ENCODE results near the gene SORCS3.

DNA sequence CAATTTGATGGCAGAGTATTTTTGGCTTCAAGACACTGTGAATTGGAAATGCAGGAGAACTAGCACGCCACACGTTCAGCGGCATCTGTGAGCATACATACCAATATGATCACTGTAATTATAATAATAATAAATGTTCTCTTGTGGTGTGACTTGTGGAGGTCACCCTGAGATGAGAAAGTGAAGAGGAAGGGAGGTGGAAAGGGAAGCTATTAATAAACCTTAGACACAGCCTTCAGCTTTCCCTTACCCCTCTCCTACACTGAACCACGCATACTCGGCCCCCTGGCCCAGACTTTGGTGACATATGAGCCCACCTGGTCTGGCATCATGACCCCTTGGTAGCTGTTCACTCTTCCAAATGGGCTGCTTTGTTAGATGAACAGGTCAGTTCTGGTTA is 139.1 kb downstream of the SORCS3 start:
- TF ChIP-seq, protein P1, sequence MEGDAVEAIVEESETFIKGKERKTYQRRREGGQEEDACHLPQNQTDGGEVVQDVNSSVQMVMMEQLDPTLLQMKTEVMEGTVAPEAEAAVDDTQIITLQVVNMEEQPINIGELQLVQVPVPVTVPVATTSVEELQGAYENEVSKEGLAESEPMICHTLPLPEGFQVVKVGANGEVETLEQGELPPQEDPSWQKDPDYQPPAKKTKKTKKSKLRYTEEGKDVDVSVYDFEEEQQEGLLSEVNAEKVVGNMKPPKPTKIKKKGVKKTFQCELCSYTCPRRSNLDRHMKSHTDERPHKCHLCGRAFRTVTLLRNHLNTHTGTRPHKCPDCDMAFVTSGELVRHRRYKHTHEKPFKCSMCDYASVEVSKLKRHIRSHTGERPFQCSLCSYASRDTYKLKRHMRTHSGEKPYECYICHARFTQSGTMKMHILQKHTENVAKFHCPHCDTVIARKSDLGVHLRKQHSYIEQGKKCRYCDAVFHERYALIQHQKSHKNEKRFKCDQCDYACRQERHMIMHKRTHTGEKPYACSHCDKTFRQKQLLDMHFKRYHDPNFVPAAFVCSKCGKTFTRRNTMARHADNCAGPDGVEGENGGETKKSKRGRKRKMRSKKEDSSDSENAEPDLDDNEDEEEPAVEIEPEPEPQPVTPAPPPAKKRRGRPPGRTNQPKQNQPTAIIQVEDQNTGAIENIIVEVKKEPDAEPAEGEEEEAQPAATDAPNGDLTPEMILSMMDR (IDR thresholded peaks at IDR 0.05), result no peak
- no peak for TF ChIP-seq EZH2 (IDR thresholded peaks at IDR 0.05; ENCODE audit: borderline replicate concordance, insufficient read depth, low read depth, low read length, poor library complexity, severe bottlenecking)

Data from B cell (primary cell).